Astrocyte (in vitro differentiated cells and primary cell): ENCODE measurements around the gene MEX3C.

Experiments used
- EZH2 ChIP-seq: IDR thresholded peaks from 2 replicates; pipeline ENCODE4 v1.6.1; 2012; ENCODE audit warnings: mild to moderate bottlenecking, low read length, inconsistent platforms; ENCODE audit not compliant: insufficient read depth
- TF ChIP-seq, protein P1 (sequence below): IDR thresholded peaks from 2 replicates; pipeline ENCODE4 v1.5.1; 2011; ENCODE audit warnings: low read depth, mild to moderate bottlenecking, inconsistent platforms, low read length, moderate library complexity; ENCODE audit not compliant: insufficient read depth

- TF ChIP-seq, protein P1, sequence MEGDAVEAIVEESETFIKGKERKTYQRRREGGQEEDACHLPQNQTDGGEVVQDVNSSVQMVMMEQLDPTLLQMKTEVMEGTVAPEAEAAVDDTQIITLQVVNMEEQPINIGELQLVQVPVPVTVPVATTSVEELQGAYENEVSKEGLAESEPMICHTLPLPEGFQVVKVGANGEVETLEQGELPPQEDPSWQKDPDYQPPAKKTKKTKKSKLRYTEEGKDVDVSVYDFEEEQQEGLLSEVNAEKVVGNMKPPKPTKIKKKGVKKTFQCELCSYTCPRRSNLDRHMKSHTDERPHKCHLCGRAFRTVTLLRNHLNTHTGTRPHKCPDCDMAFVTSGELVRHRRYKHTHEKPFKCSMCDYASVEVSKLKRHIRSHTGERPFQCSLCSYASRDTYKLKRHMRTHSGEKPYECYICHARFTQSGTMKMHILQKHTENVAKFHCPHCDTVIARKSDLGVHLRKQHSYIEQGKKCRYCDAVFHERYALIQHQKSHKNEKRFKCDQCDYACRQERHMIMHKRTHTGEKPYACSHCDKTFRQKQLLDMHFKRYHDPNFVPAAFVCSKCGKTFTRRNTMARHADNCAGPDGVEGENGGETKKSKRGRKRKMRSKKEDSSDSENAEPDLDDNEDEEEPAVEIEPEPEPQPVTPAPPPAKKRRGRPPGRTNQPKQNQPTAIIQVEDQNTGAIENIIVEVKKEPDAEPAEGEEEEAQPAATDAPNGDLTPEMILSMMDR: no peak
- TF ChIP-seq EZH2: no peak
Observed at GRCh38 chr18:51241226-51241625, 43.7 kb upstream of the MEX3C start.
